GM18868 (cell line): ENCODE results near the gene INHBA.
A peak's percentile ranks its signal among the peaks of the same experiment; 100 is the strongest.

ENCODE experiments used
- ATAC-seq: cut with Tn5 transposase; IDR thresholded peaks from one replicate; pipeline ENCODE4 v1.9.1; 2021; ENCODE audit warnings: mild to moderate bottlenecking, moderate library complexity; ENCODE audit not compliant: unreplicated experiment

Gene INHBA

GRCh38 chr7:41689815-41690214, 13.1 kb downstream of the INHBA start:
- ATAC-seq: no peak

GRCh38 chr7:41688906-41689305, 14.0 kb downstream of the INHBA start:
- no peak for ATAC-seq

GRCh38 chr7:41688012-41688625, 14.8 kb downstream of the INHBA start:
- ATAC-seq: no peak

GRCh38 chr7:41685684-41686083, 17.2 kb downstream of the INHBA start:
- ATAC-seq: peak; percentile 45

GRCh38 chr7:41682422-41682821, 20.5 kb downstream of the INHBA start:
- no peak for ATAC-seq

- ATAC-seq: no peak
These were observed 23.3 kb downstream of the INHBA start for GRCh38 chr7:41679566-41679965.

GRCh38 chr7:41674505-41675023, 28.3 kb downstream of the INHBA start:
- ATAC-seq: no peak

GRCh38 chr7:41661596-41661995, 41.3 kb downstream of the INHBA start:
- no peak for ATAC-seq

GRCh38 chr7:41659539-41659938, 43.4 kb downstream of the INHBA start:
- ATAC-seq: no peak

GRCh38 chr7:41656366-41656765, 46.5 kb downstream of the INHBA start:
- no peak for ATAC-seq

GRCh38 chr7:41655426-41655825, 47.5 kb downstream of the INHBA start:
- no peak for ATAC-seq

GRCh38 chr7:41652267-41652666, 50.6 kb downstream of the INHBA start:
- ATAC-seq: no peak

- no peak for ATAC-seq
These were observed 54.4 kb downstream of the INHBA start for GRCh38 chr7:41648501-41648900.

GRCh38 chr7:41643616-41644015, 59.3 kb downstream of the INHBA start:
- no peak for ATAC-seq

GRCh38 chr7:41641665-41642014, 61.2 kb downstream of the INHBA start:
- no peak for ATAC-seq

- no peak for ATAC-seq
These were observed 61.8 kb downstream of the INHBA start for GRCh38 chr7:41641011-41641664.

GRCh38 chr7:41640487-41640886, 62.4 kb downstream of the INHBA start:
- no peak for ATAC-seq

GRCh38 chr7:41637049-41637448, 65.8 kb downstream of the INHBA start:
- no peak for ATAC-seq
